HepG2 (cell line): ENCODE measurements around the gene DTD2. TPM values are rescaled to one million over a fixed set of nuclear protein-coding genes. Genes with fewer than 3 reads are reported as not detected.
A peak's percentile ranks its signal among the peaks of the same experiment; 100 is the strongest.

Source experiments
- ATAC-seq: fragments of 200-7000 bp; cut with Tn5 transposase; 3 replicates; pipeline ENCODE4 v1.9.1; 2020; ENCODE audit warnings: mild to moderate bottlenecking, moderate library complexity
- BruUV-seq: library from RNA; stranded (reverse); fragments of 400-500 nt; replicated peaks from 2 replicates; lab custom pipeline; 2021; lab: Mats Ljungman, UMichigan
- CTCF ChIA-PET: fragments of 300-600 bp; formaldehyde crosslinking; extraction: SDS; loops from one replicate; lab custom pipeline; 2021; ENCODE audit warnings: low total read pairs, inconsistent platforms, low intra/inter-chr PET ratio; lab: Yijun Ruan, JAX
- POLR2A ChIA-PET: fragments of 350-600 bp; sonication (Branson Sonifier 250); formaldehyde crosslinking; loops from one replicate; lab custom pipeline; 2020; ENCODE audit warnings: antibody characterized with exemption, inconsistent platforms; lab: Yijun Ruan, JAX
- DNase-seq: peaks from one replicate; pipeline ENCODE4 v3.0.0-alpha.2; 2015; ENCODE audit warnings: low spot score
- FAIRE-seq: peaks from 3 replicates; lab custom pipeline; 2011; peaks lifted over from hg19 to GRCh38; lab: Jason Lieb, UNC
- H2AFZ ChIP-seq: one replicate; pipeline ENCODE4 v1.6.1; 2011; ENCODE audit warnings: low read length, inconsistent platforms
- H3K27ac ChIP-seq: fragments of 300-600 bp; 3 replicates; pipeline ENCODE4 v1.8.0; 2011; ENCODE audit warnings: mixed run types, mild to moderate bottlenecking, mixed read lengths, low read length, inconsistent platforms; ENCODE audit not compliant: insufficient read depth; ENCODE audit errors: extremely low read length
- H3K27me3 ChIP-seq, 2 experiments: fragments of 200-600 bp in 1 of 2; 2 replicates in 1 of 2; 3 replicates in 1 of 2; pipeline versions ENCODE4 v1.6.0 to v1.8.0; 2011; ENCODE audit warnings: low read length in 2 of 2, mild to moderate bottlenecking in 2 of 2, moderate library complexity in 2 of 2, inconsistent platforms in 1 of 2; ENCODE audit not compliant: insufficient read depth in 2 of 2, control insufficient read depth in 1 of 2
- H3K36me3 ChIP-seq, 2 experiments: fragments of 200-600 bp in 1 of 2; replicated peaks in 1 of 2; 2 replicates in 1 of 2; 3 replicates in 1 of 2; pipeline versions ENCODE4 v1.5.1 to v1.8.0; 2011; ENCODE audit warnings: low read length in 2 of 2, inconsistent platforms in 1 of 2; ENCODE audit not compliant: insufficient read depth in 2 of 2, control insufficient read depth in 1 of 2
- H3K4me1 ChIP-seq: 2 replicates; pipeline ENCODE4 v1.5.1; 2012; ENCODE audit warnings: low read length, inconsistent platforms; ENCODE audit not compliant: insufficient read depth
- H3K4me2 ChIP-seq: 2 replicates; pipeline ENCODE4 v1.6.0; 2011; ENCODE audit warnings: low read depth, low read length, inconsistent platforms
- H3K4me3 ChIP-seq, 3 experiments: fragments of 200-600 bp in 1 of 3; sonication (generic), shearing (Covaris generic) in 1 of 3; replicated peaks in 1 of 3; 2 replicates each; pipeline ENCODE4 v1.5.1; 2011 to 2016; ENCODE audit warnings: low read length in 3 of 3, inconsistent platforms in 2 of 3, low read depth in 2 of 3, mild to moderate bottlenecking in 2 of 3, control low read depth in 1 of 3, mixed read lengths in 1 of 3; ENCODE audit not compliant: insufficient read depth in 1 of 3
- H3K79me2 ChIP-seq: one replicate; pipeline ENCODE4 v1.6.1; 2011; ENCODE audit warnings: low read length, inconsistent platforms; ENCODE audit not compliant: insufficient read depth
- H3K9ac ChIP-seq: 2 replicates; pipeline ENCODE4 v1.6.0; 2011; ENCODE audit warnings: mild to moderate bottlenecking, low read depth, low read length, inconsistent platforms; ENCODE audit not compliant: insufficient read depth
- H3K9me3 ChIP-seq: 2 replicates; pipeline ENCODE4 v1.5.1; 2012; ENCODE audit warnings: mild to moderate bottlenecking, low read length
- H4K20me1 ChIP-seq: 2 replicates; pipeline ENCODE4 v1.6.0; 2011; ENCODE audit warnings: inconsistent platforms, mild to moderate bottlenecking, low read length, moderate library complexity; ENCODE audit not compliant: insufficient read depth
- CENPX ChIP-seq: sonication (generic); formaldehyde crosslinking; IDR thresholded peaks from 2 replicates; pipeline ENCODE4 v1.9.0; 2021; ENCODE audit warnings: mild to moderate bottlenecking, missing genetic modification reagents, moderate library complexity
- DR1 ChIP-seq: sonication (generic); formaldehyde crosslinking; IDR thresholded peaks from 2 replicates; pipeline ENCODE4 v1.8.0; 2021; ENCODE audit warnings: mild to moderate bottlenecking, missing genetic modification reagents, inconsistent platforms
- MAFF ChIP-seq: IDR thresholded peaks from 2 replicates; pipeline ENCODE4 v1.6.1; 2011; ENCODE audit warnings: low read depth, low read length, improper control_type of control experiment
- MAFK ChIP-seq, 2 experiments: IDR thresholded peaks in 1 of 2; conservative IDR thresholded peaks in 1 of 2; 2 replicates each; pipeline ENCODE4 v1.6.1; 2011; ENCODE audit warnings: improper control_type of control experiment in 2 of 2, low read length in 2 of 2
- NKX3-1 ChIP-seq: sonication (generic); formaldehyde crosslinking; IDR thresholded peaks from 2 replicates; pipeline ENCODE4 v1.5.0; 2020; ENCODE audit warnings: missing genetic modification reagents
- ZNF777 ChIP-seq: sonication (generic); formaldehyde crosslinking; IDR thresholded peaks from 2 replicates; pipeline ENCODE4 v1.4.0; 2020; ENCODE audit warnings: missing genetic modification reagents
- WGBS: methylation state at CpG from one replicate; pipeline ENCODE4 v1.1.6; 2017; ENCODE audit warnings: low lambda C conversion rate; 5-methylcytosine and 5-hydroxymethylcytosine counted together
- in situ Hi-C: cut with HindIII; loops from 2 replicates; pipeline ENCODE4 v1.10.0; 2017; ENCODE audit warnings: low pct_unique_long_range_greater_than_20kb; ENCODE audit not compliant: extremely low pct_ligation_motif_present
- intact Hi-C: fragments of 100-400 bp; cut with micrococcal nuclease; formaldehyde crosslinking; loops from one replicate; pipeline ENCODE4 v1.10.0; 2022; ENCODE audit not compliant: unreplicated experiment
- polyA plus RNA-seq, 8 experiments: library from polyadenylated mRNA; depleted of rRNA in 3 of 8; stranded (reverse) in 7 of 8; unstranded in 1 of 8; fragments of >200 nt; fragmentation: Illumina TruSeq in 4 of 8; extraction: Trizol in 4 of 8; gene quantifications; 2 replicates each; pipeline versions ENCODE4 v1.2.1 to v1.2.3, GENCODE V29; 2011 to 2016; ENCODE audit warnings: low read depth in 4 of 8, missing spikeins in 1 of 8, mixed read lengths in 1 of 8; ENCODE audit not compliant: insufficient read depth in 1 of 8
- total RNA-seq, 5 experiments: library from RNA; depleted of rRNA; stranded (reverse); fragments of >200 nt; fragmentation: Illumina TruSeq; extraction: Trizol; gene quantifications; 2 replicates each; pipeline ENCODE4 v1.2.3, GENCODE V29; 2016; ENCODE audit warnings: low read depth in 1 of 5
- TF ChIP-seq, protein P1 (sequence below): sonication (generic); formaldehyde crosslinking; conservative IDR thresholded peaks from 2 replicates; pipeline ENCODE4 v1.4.0; 2020; ENCODE audit warnings: missing genetic modification reagents
- TF ChIP-seq, protein P2 (sequence below): sonication (generic); formaldehyde crosslinking; IDR thresholded peaks from 2 replicates; pipeline ENCODE4 v1.5.0; 2020; ENCODE audit warnings: missing genetic modification reagents, mild to moderate bottlenecking, borderline replicate concordance

DTD2 gene
- total and polyA plus RNA-seq, 2 of the 13 experiments (the other 11 are each of a cell fraction or from before 2014, with no cell fraction given), result 22.3 to 49.8 TPM

DNA sequence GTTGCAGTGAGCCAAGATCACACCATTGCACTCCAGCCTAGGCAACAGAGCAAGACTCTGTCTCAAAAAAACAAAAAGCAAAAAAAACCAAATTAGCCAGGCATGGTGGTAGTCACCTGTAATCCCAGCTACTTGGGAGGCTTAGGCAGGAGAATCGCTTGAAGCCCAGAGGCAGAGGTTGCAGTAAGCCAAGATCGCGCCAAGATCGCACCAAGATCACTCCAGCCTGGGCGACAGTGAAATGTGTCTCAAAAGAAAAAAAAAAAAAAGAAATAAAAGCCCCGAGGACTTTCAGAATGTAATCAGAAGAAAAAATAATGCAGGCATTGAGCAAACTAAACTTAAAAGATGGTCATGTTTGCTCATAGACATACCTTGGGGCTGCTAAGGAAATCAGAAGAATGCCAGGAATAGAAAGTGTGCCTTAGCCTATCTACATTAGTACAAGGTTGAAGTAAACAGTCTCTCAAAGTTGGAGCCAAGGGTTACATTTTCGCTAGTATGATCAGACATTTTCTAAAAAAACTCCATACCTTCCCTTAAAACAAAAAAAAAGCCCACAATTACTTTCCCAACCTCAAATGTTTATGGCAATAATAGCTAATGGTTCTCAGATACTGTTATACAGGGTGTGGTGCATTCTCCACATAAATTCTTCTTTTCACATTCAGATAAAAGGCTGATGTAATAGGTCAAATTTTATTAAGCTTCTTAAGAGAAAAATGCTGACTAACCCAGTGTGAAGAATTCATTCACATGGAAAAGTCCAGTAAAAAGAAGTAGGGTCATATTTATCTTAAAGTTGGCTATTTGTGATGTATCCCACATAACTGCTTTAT, 15.8 kb downstream of the DTD2 start:
- Histone ChIP-seq H4K20me1 (no peaks in the 10 kb centered on the region), H3K4me3 (no peak overlapping the region), H3K27me3 (no peaks in the 10 kb centered on the region), H3K36me3 (0 out of 5 replicates have a peak, but pooled peaks cover 0 to 1% of the 10 kb centered on the region in 2 experiments), H3K4me1 (no peaks in the 10 kb centered on the region), H3K27ac (no peak overlapping the region), H2AFZ (no peak overlapping the region), H3K79me2 (no peaks in the 10 kb centered on the region), H3K4me2 (no peak overlapping the region), H3K9me3 (no peaks in the 10 kb centered on the region), H3K9ac (no peak overlapping the region)
- FAIRE-seq, result no peak
- in situ Hi-C loops (no loop called here), intact Hi-C loops (no loop called here)
- no TSS peak for BruUV-seq
- CTCF ChIA-PET, result no interaction called here
- DNase-seq, result no peak
- ATAC-seq, result no peak
- POLR2A ChIA-PET, result interaction anchor here (1.0 to 1.3 kb wide), 2 partner anchors 16 to 21 kb away, joined by 3 to 5 read pairs; partner anchors contain the start of genes DTD2 and HEATR5A
- WGBS, result 92% methylated on average over 7 of the region's 7 CpGs
- 0 out of 2 replicates have a peak, but pooled peaks have one; percentile 17 for TF ChIP-seq MAFF
- no peak for TF ChIP-seq DR1 (CRISPR knock-in tag)
- TF ChIP-seq ZNF777 (CRISPR knock-in tag), result no peak
- peak in 1 of 2 experiments; percentile 32; a peak in 2 of 4 replicates for TF ChIP-seq MAFK (conservative IDR thresholded peaks at IDR 0.05 in 1 of 2, IDR thresholded peaks at IDR 0.05 in 1 of 2; ENCODE audit: low read length in 2 of 2)

DNA sequence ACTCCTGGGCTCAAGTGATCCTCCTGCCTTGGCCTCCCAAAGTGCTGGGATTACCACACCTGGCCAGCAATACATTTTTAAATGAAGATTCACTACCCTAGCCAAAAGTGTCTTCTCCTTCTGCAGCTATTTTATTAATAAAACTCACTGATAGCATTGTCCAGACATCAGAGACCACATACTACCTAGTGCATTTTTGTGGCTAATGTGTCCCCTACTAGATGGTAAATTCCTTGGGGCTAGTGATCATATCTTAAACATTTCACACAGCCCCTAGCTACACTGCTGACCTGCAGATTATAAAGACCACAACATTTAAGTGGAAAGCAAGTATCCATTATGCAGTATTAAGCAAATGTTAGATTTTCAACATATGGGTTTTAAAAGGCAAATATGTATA, 17.0 kb downstream of the DTD2 start:
- no peak overlapping the region for H2AFZ ChIP-seq
- H3K4me1 ChIP-seq, result no peaks in the 10 kb centered on the region
- no peaks in the 10 kb centered on the region for H3K79me2 ChIP-seq
- ChIA-PET POLR2A (interaction anchor here (1.0 to 1.5 kb wide), 2 partner anchors 17 kb away, joined by 3 read pairs; partner anchors contain the start of gene DTD2), CTCF (no interaction called here)
- no TSS peak for BruUV-seq
- no peak overlapping the region for H3K9ac ChIP-seq
- H3K36me3 ChIP-seq, result no peaks in the 10 kb centered on the region
- H3K4me3 ChIP-seq, result no peak overlapping the region
- no peak; the same call in 2 of the 3 replicates for ATAC-seq
- TF ChIP-seq, protein P1, sequence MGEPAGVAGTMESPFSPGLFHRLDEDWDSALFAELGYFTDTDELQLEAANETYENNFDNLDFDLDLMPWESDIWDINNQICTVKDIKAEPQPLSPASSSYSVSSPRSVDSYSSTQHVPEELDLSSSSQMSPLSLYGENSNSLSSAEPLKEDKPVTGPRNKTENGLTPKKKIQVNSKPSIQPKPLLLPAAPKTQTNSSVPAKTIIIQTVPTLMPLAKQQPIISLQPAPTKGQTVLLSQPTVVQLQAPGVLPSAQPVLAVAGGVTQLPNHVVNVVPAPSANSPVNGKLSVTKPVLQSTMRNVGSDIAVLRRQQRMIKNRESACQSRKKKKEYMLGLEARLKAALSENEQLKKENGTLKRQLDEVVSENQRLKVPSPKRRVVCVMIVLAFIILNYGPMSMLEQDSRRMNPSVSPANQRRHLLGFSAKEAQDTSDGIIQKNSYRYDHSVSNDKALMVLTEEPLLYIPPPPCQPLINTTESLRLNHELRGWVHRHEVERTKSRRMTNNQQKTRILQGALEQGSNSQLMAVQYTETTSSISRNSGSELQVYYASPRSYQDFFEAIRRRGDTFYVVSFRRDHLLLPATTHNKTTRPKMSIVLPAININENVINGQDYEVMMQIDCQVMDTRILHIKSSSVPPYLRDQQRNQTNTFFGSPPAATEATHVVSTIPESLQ (CRISPR knock-in tag), result no peak
- 0 out of 2 replicates have a peak, but pooled peaks have one; percentile 66 for TF ChIP-seq CENPX (CRISPR knock-in tag)
- TF ChIP-seq NKX3-1 (CRISPR knock-in tag), result no peak
- TF ChIP-seq, protein P2, sequence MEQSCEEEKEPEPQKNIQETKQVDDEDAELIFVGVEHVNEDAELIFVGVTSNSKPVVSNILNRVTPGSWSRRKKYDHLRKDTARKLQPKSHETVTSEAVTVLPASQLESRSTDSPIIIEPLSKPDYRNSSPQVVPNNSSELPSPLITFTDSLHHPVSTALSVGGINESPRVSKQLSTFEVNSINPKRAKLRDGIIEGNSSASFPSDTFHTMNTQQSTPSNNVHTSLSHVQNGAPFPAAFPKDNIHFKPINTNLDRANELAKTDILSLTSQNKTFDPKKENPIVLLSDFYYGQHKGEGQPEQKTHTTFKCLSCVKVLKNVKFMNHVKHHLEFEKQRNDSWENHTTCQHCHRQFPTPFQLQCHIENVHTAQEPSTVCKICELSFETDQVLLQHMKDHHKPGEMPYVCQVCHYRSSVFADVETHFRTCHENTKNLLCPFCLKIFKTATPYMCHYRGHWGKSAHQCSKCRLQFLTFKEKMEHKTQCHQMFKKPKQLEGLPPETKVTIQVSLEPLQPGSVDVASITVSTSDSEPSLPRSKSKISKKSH, result no peak
- intact Hi-C loops, result no loop called here
- no peak for DNase-seq
- H3K9me3 ChIP-seq, result no peaks in the 10 kb centered on the region
- H4K20me1 ChIP-seq, result no peaks in the 10 kb centered on the region
- in situ Hi-C loops, result no loop called here
- no peak for FAIRE-seq
- no peaks in the 10 kb centered on the region for H3K27me3 ChIP-seq
- H3K4me2 ChIP-seq, result no peak overlapping the region
- H3K27ac ChIP-seq, result no peak overlapping the region
